Measurements from ENCODE around the gene SRRD.

The SRRD gene

DNA sequence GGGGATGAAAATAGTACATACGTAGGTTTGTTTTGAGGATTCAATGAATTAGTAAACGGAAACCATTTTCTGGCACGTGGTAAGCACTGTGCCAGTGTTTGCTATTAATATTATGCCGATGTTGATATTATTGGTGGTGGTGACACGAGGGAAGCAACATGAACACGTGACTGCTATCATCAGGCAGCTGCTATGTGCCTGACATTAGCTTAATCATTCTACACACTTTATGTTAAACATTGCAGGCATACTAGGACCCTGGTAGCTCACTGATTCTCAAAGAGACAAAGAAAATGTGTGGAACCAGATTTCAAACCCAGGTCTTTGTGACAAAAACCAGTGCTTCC, 656 bp downstream of the SRRD start:
- H3K27me3 ChIP-seq (ENCODE audit: control insufficient read depth in 1 of 2, insufficient read depth in 2 of 2, low read length in 2 of 2): no peaks in the 10 kb centered on the region
- H3K4me1 ChIP-seq (ENCODE audit: control insufficient read depth, insufficient read depth, low read length): peaks cover 34% of the 10 kb centered on the region

DNA sequence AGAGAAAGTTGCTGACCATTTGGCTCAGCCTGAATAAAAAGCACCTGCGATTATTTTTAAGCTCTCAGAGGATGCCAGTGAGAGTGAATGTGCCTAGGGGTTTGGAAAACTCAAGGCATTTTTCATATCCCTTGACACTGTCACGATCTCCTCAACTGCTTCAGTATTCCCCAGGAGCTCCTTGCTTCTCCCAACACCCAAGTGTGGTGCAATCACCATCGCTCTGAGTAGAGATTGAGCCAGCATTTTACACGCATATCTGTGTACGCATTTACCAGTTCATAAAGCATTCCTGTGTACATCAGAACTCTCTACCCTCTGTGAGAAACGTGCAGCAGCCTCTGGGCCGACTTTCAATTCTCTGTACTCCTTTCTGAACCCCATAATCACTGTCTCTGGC, 1.3 kb downstream of the SRRD start:
- peak overlapping the region; percentile 24 for H3K27ac ChIP-seq (ENCODE audit: low read length)
- H3K36me3 ChIP-seq (ENCODE audit: control insufficient read depth in 2 of 2, insufficient read depth in 2 of 2, low read length in 2 of 2): peaks cover 29 to 31% of the 10 kb centered on the region in 2 donors
- H3K9ac ChIP-seq (ENCODE audit: low read length in 2 of 2): peak overlapping the region in 1 of 2 donors; percentile 4
- peaks cover 32% of the 10 kb centered on the region for H3K4me1 ChIP-seq (ENCODE audit: control insufficient read depth, insufficient read depth, low read length)
- H3K27me3 ChIP-seq (ENCODE audit: control insufficient read depth in 1 of 2, insufficient read depth in 2 of 2, low read length in 2 of 2): no peaks in the 10 kb centered on the region
- H3K4me3 ChIP-seq (ENCODE audit: low read length in 2 of 2): peak overlapping the region in 1 of 2 donors; percentile 78
- H3K9me3 ChIP-seq (ENCODE audit: control insufficient read depth in 2 of 2, low read length in 2 of 2): no peaks in the 10 kb centered on the region

More for the DNA sequence above, 656 bp downstream of the SRRD start:
- Histone ChIP-seq H3K9ac (ENCODE audit: low read length in 2 of 2) (peak overlapping the region; percentile 96 to 98), H3K27ac (ENCODE audit: low read length) (peak overlapping the region; percentile 89), H3K9me3 (ENCODE audit: control insufficient read depth in 2 of 2, low read length in 2 of 2) (no peaks in the 10 kb centered on the region), H3K36me3 (ENCODE audit: control insufficient read depth in 2 of 2, insufficient read depth in 2 of 2, low read length in 2 of 2) (peaks cover 25 to 26% of the 10 kb centered on the region in 2 donors), H3K4me3 (ENCODE audit: low read length in 2 of 2) (peak overlapping the region; percentile 78 to 88)

DNA sequence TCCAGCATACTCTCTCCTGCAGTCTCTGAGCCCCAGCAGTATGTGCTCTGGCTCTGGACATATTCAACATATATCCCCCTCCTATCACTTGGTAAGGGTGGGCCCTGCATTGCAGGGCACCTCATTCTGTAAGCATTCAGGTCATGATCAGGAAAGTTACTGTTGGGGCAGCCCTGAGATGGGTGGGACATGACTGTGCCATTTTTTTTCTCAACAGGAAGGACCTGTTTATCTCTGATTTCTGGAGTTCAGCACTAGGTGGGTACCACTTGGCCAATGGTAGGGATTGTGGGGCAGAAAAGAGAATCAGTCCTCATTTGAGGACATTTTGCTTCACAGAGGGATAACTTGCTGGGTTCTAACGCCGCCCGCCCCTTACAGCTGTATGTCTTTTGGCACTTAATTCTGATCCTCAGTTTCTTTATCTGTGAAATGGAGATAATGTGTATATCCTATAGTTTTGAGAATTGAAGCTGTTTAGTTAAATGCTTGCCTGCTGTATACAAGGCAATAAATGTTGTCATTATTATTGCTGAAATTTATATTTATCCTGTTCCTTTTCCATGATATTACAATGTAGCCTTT, 2.2 kb downstream of the SRRD start:
- H3K4me1 ChIP-seq (ENCODE audit: control insufficient read depth, insufficient read depth, low read length): peaks cover 28% of the 10 kb centered on the region
- no peak overlapping the region for H3K9ac ChIP-seq (ENCODE audit: low read length in 2 of 2)
- no peak overlapping the region for H3K27ac ChIP-seq (ENCODE audit: low read length)
- H3K27me3 ChIP-seq (ENCODE audit: control insufficient read depth in 1 of 2, insufficient read depth in 2 of 2, low read length in 2 of 2): no peaks in the 10 kb centered on the region
- no peak overlapping the region for H3K4me3 ChIP-seq (ENCODE audit: low read length in 2 of 2)
- no peaks in the 10 kb centered on the region for H3K9me3 ChIP-seq (ENCODE audit: control insufficient read depth in 2 of 2, low read length in 2 of 2)
- peaks cover 31 to 33% of the 10 kb centered on the region in 2 donors for H3K36me3 ChIP-seq (ENCODE audit: control insufficient read depth in 2 of 2, insufficient read depth in 2 of 2, low read length in 2 of 2)

DNA sequence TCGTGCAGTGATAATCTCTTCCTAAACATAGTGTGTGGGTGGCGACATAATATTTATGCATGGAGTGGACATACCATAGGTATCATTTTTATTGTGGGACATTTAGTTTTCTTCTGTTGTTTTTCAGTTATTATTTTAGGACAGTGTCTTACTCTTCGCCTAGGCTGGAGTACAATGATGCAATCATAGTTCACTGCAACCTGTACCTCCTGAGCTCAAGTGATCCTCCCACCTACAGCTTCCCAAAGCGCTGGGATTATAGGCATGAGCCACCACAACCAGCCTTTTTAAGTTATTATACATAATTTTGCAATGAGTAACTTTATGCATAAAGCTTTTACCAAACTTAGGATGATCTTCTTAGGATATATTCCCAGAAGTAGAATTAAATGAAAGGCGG, 2.7 kb downstream of the SRRD start:
- Histone ChIP-seq H3K27ac (ENCODE audit: low read length) (no peak overlapping the region), H3K27me3 (ENCODE audit: control insufficient read depth in 1 of 2, insufficient read depth in 2 of 2, low read length in 2 of 2) (no peaks in the 10 kb centered on the region), H3K4me3 (ENCODE audit: low read length in 2 of 2) (no peak overlapping the region), H3K9me3 (ENCODE audit: control insufficient read depth in 2 of 2, low read length in 2 of 2) (no peaks in the 10 kb centered on the region), H3K9ac (ENCODE audit: low read length in 2 of 2) (no peak overlapping the region), H3K36me3 (ENCODE audit: control insufficient read depth in 2 of 2, insufficient read depth in 2 of 2, low read length in 2 of 2) (peaks cover 31 to 33% of the 10 kb centered on the region in 2 donors), H3K4me1 (ENCODE audit: control insufficient read depth, insufficient read depth, low read length) (peaks cover 23% of the 10 kb centered on the region)

DNA sequence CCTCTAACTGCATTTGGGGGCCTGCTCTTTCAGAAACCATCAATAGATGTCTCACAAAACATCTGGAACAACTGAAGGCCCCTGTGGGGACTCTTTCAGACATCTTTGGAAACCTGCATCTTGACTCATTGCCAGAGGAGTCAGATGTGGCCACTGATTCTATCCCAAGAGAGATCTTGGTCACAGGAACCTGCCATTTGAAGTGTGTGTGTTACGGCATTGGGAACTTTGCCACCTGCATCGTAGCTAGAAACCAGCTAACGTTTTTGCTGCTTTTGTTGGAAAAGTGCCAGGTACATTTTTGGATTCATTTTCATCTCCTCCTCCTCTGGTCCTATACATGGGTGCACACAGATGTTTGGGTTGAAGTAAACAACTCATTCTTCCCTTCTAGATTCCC, 4.3 kb downstream of the SRRD start:
- no peaks in the 10 kb centered on the region for H3K9me3 ChIP-seq (ENCODE audit: control insufficient read depth in 2 of 2, low read length in 2 of 2)
- H3K36me3 ChIP-seq (ENCODE audit: control insufficient read depth in 2 of 2, insufficient read depth in 2 of 2, low read length in 2 of 2): peaks cover 43 to 46% of the 10 kb centered on the region in 2 donors
- no peaks in the 10 kb centered on the region for H3K27me3 ChIP-seq (ENCODE audit: control insufficient read depth in 1 of 2, insufficient read depth in 2 of 2, low read length in 2 of 2)
- no peak overlapping the region for H3K9ac ChIP-seq (ENCODE audit: low read length in 2 of 2)
- H3K27ac ChIP-seq (ENCODE audit: low read length): no peak overlapping the region
- H3K4me1 ChIP-seq (ENCODE audit: control insufficient read depth, insufficient read depth, low read length): peaks cover 16% of the 10 kb centered on the region
- H3K4me3 ChIP-seq (ENCODE audit: low read length in 2 of 2): no peak overlapping the region

DNA sequence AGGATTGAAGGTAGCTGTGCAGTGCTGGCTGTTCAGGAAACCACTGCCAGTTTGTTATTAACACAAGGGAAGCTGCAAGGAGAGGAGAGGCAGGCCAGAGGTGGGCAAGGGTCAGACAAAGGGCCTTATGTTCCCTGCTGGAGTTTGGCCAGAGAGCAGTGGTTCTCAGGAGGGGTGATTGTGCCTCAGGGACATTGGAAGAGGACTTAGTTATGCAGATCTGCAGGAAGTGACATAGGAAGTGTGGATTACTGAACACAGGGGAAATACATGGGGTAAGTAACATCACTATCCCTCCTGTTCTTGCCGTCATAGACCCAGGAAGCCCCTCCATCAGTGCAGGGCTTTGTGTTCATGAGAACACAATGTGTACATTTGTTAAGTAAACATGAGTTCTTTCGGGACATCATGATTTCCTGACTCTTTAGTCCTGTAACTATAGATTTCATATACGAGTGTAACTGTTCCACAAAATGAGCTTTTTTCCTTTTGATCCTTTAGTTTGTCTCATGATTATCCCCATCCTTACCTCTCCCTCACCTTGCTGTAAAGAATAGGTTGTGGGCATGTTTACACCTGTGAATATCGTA, 5.9 kb downstream of the SRRD start:
- no peaks in the 10 kb centered on the region for H3K27me3 ChIP-seq (ENCODE audit: control insufficient read depth in 1 of 2, insufficient read depth in 2 of 2, low read length in 2 of 2)
- H3K4me3 ChIP-seq (ENCODE audit: low read length in 2 of 2): no peak overlapping the region
- H3K9ac ChIP-seq (ENCODE audit: low read length in 2 of 2): no peak overlapping the region
- no peak overlapping the region for H3K27ac ChIP-seq (ENCODE audit: low read length)
- H3K9me3 ChIP-seq (ENCODE audit: control insufficient read depth in 2 of 2, low read length in 2 of 2): no peaks in the 10 kb centered on the region
- peaks cover 58 to 62% of the 10 kb centered on the region in 2 donors for H3K36me3 ChIP-seq (ENCODE audit: control insufficient read depth in 2 of 2, insufficient read depth in 2 of 2, low read length in 2 of 2)
- peaks cover 10% of the 10 kb centered on the region for H3K4me1 ChIP-seq (ENCODE audit: control insufficient read depth, insufficient read depth, low read length)

DNA sequence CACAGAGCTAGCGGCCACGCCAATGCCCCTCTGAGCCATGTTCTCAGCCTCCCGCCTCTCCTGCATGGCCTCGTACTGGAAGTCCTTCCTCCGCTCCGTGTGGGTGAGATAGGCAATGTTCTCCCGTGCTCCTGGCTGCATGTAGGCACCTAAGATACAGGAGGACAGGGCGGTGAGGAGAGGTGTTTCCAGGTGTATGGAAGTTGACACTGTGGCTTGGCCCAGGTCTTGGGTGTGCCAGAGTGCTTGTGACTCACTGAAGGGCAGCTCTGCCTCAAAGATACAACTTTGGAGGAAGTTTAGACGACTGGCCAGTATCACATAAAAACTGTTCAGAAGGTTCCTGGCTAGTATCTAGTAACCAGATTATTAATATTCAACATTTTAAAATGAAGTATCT, 8.5 kb downstream of the SRRD start:
- H3K9ac ChIP-seq (ENCODE audit: low read length in 2 of 2): no peak overlapping the region
- H3K4me3 ChIP-seq (ENCODE audit: low read length in 2 of 2): no peak overlapping the region
- no peaks in the 10 kb centered on the region for H3K27me3 ChIP-seq (ENCODE audit: control insufficient read depth in 1 of 2, insufficient read depth in 2 of 2, low read length in 2 of 2)
- H3K4me1 ChIP-seq (ENCODE audit: control insufficient read depth, insufficient read depth, low read length): no peaks in the 10 kb centered on the region
- H3K36me3 ChIP-seq (ENCODE audit: control insufficient read depth in 2 of 2, insufficient read depth in 2 of 2, low read length in 2 of 2): peaks cover 80 to 82% of the 10 kb centered on the region in 2 donors
- no peak overlapping the region for H3K27ac ChIP-seq (ENCODE audit: low read length)
- H3K9me3 ChIP-seq (ENCODE audit: control insufficient read depth in 2 of 2, low read length in 2 of 2): no peaks in the 10 kb centered on the region

DNA sequence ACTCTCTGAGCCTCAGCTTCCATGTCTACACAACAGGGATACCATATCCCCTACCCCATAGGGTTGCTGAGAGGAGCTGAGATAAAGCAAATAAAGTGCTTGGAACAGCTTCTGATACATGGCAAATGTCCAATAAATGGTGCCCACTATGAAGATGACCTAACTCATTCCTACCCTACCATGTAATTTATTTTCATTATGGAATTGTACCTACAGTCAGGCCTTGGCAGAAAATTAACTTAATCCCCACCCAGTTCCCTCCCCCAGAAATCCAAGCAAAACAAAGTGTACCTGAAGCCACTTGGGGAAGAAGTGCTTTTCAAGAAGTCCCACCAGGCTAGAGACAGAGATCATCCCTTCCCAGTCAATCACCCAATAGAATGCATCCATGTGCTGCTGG, 10.8 kb downstream of the SRRD start:
- Histone ChIP-seq H3K27ac (ENCODE audit: low read length) (no peak overlapping the region), H3K36me3 (ENCODE audit: control insufficient read depth in 2 of 2, insufficient read depth in 2 of 2, low read length in 2 of 2) (peaks cover 69 to 72% of the 10 kb centered on the region in 2 donors), H3K27me3 (ENCODE audit: control insufficient read depth in 1 of 2, insufficient read depth in 2 of 2, low read length in 2 of 2) (no peaks in the 10 kb centered on the region)

DNA sequence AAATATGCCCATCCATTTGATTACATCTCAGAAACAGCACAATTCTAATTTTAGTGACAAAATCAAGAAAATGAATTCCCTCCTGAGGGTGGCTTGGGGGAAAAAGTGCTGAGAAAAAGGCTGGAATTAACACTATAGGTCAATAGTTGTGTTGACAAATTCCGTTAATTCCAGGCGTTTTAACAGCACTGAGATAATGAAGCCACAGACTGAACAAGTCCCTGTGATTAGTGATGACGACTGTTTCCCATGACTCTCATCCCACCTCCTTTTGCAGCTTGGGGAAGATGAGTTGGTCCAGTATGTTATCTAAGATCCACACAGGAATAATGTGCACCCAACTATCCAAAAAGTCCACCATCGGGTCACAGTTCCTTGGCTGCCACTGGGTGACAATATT, 12.8 kb downstream of the SRRD start:
- H3K27ac ChIP-seq (ENCODE audit: low read length): no peak overlapping the region
- no peaks in the 10 kb centered on the region for H3K9me3 ChIP-seq (ENCODE audit: control insufficient read depth in 2 of 2, low read length in 2 of 2)
- H3K4me1 ChIP-seq (ENCODE audit: control insufficient read depth, insufficient read depth, low read length): no peaks in the 10 kb centered on the region
- peaks cover 69 to 70% of the 10 kb centered on the region in 2 donors for H3K36me3 ChIP-seq (ENCODE audit: control insufficient read depth in 2 of 2, insufficient read depth in 2 of 2, low read length in 2 of 2)
- no peak overlapping the region for H3K4me3 ChIP-seq (ENCODE audit: low read length in 2 of 2)
- H3K9ac ChIP-seq (ENCODE audit: low read length in 2 of 2): no peak overlapping the region
- no peaks in the 10 kb centered on the region for H3K27me3 ChIP-seq (ENCODE audit: control insufficient read depth in 1 of 2, insufficient read depth in 2 of 2, low read length in 2 of 2)

More for the DNA sequence above, 10.8 kb downstream of the SRRD start:
- Histone ChIP-seq H3K9ac (ENCODE audit: low read length in 2 of 2) (no peak overlapping the region), H3K9me3 (ENCODE audit: control insufficient read depth in 2 of 2, low read length in 2 of 2) (no peaks in the 10 kb centered on the region), H3K4me1 (ENCODE audit: control insufficient read depth, insufficient read depth, low read length) (no peaks in the 10 kb centered on the region), H3K4me3 (ENCODE audit: low read length in 2 of 2) (no peak overlapping the region)

DNA sequence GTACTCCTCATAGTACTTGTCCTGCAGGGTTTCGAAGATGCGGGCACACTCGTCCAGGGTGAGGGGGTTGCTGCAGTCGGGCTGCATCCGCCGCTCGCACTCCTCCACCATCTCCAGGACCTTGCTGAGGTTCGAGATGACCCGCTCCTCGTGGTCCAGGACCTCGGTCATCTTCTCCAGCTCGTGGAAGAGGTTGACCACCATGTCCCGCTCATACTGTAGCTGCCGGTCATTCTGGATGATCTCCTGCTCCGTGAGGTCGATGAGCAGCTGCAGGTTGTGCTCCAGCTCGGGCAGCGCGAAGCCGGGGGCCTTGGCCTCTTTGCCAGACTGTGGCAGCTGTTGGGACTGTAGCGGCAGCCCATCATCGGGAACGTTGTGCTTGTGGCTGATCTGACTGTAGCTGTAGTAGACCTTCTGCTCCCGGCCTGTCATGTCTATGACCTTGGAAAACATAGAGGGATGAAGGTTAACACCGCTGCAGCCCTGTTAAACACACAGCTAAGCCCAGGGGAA, 15.6 kb downstream of the SRRD start:
- H3K27me3 ChIP-seq (ENCODE audit: control insufficient read depth in 1 of 2, insufficient read depth in 2 of 2, low read length in 2 of 2): no peaks in the 10 kb centered on the region
- H3K4me1 ChIP-seq (ENCODE audit: control insufficient read depth, insufficient read depth, low read length): no peaks in the 10 kb centered on the region
- no peak overlapping the region for H3K9ac ChIP-seq (ENCODE audit: low read length in 2 of 2)
- peaks cover 68 to 70% of the 10 kb centered on the region in 2 donors for H3K36me3 ChIP-seq (ENCODE audit: control insufficient read depth in 2 of 2, insufficient read depth in 2 of 2, low read length in 2 of 2)
- H3K27ac ChIP-seq (ENCODE audit: low read length): no peak overlapping the region
- no peak overlapping the region for H3K4me3 ChIP-seq (ENCODE audit: low read length in 2 of 2)
- no peaks in the 10 kb centered on the region for H3K9me3 ChIP-seq (ENCODE audit: control insufficient read depth in 2 of 2, low read length in 2 of 2)

DNA sequence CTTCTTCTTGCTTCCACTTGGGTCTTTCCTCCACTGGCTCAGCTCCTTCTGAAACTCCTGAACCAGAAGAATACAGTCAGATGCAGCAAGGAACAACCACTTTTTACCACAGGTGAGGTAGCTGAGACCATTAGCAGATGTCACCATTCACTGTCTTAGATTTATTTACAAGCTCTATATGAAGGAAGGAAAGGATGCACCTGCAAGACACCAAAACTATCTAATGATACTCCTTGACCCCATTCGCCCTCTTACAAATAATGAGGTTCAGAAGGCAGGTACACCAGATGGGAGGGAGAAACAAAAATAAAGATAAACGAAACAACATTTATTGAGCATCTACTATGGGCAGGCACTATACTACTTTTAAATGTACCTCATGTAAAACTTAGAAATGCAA, 18.3 kb downstream of the SRRD start:
- H3K27ac ChIP-seq (ENCODE audit: low read length): no peak overlapping the region
- H3K4me3 ChIP-seq (ENCODE audit: low read length in 2 of 2): no peak overlapping the region
- H3K9ac ChIP-seq (ENCODE audit: low read length in 2 of 2): no peak overlapping the region
- peaks cover 68 to 69% of the 10 kb centered on the region in 2 donors for H3K36me3 ChIP-seq (ENCODE audit: control insufficient read depth in 2 of 2, insufficient read depth in 2 of 2, low read length in 2 of 2)
- H3K9me3 ChIP-seq (ENCODE audit: control insufficient read depth in 2 of 2, low read length in 2 of 2): no peaks in the 10 kb centered on the region
- no peaks in the 10 kb centered on the region for H3K27me3 ChIP-seq (ENCODE audit: control insufficient read depth in 1 of 2, insufficient read depth in 2 of 2, low read length in 2 of 2)
- H3K4me1 ChIP-seq (ENCODE audit: control insufficient read depth, insufficient read depth, low read length): no peaks in the 10 kb centered on the region
